H9 (cell line): ENCODE data around the gene GJA9. TPM values are rescaled to one million over a fixed set of nuclear protein-coding genes. Genes with fewer than 3 reads are reported as not detected.

Experiments used
- DNase-seq: peaks from one replicate; pipeline ENCODE4 v3.0.0-alpha.2; 2017
- H2AFZ ChIP-seq: one replicate; pipeline ENCODE4 v1.6.1; 2013; ENCODE audit warnings: mild to moderate bottlenecking, low read length, control low read depth, moderate library complexity
- H2AK5ac ChIP-seq: 2 replicates; pipeline ENCODE4 v1.6.1; 2013; ENCODE audit warnings: low read length, control low read depth, mixed read lengths; ENCODE audit not compliant: insufficient read length
- H2BK120ac ChIP-seq: one replicate; pipeline ENCODE4 v1.6.1; 2013; ENCODE audit warnings: low read depth, mild to moderate bottlenecking, low read length, control low read depth, inconsistent platforms; ENCODE audit not compliant: poor library complexity, severe bottlenecking
- H2BK12ac ChIP-seq: 2 replicates; pipeline ENCODE4 v1.6.1; 2013; ENCODE audit warnings: low read length, control low read depth, mixed read lengths, low read depth; ENCODE audit not compliant: insufficient read length
- H2BK15ac ChIP-seq: 2 replicates; pipeline ENCODE4 v1.6.1; 2013; ENCODE audit warnings: low read depth, low read length, control low read depth
- H2BK20ac ChIP-seq: one replicate; pipeline ENCODE4 v1.6.1; 2013; ENCODE audit warnings: low read depth, mild to moderate bottlenecking, low read length, control low read depth, inconsistent platforms; ENCODE audit not compliant: poor library complexity, severe bottlenecking
- H2BK5ac ChIP-seq: 2 replicates; pipeline ENCODE4 v1.6.1; 2013; ENCODE audit warnings: low read length, control low read depth, mixed read lengths; ENCODE audit not compliant: insufficient read length
- H3K14ac ChIP-seq: 2 replicates; pipeline ENCODE4 v1.6.1; 2013; ENCODE audit warnings: low read length, control low read depth; ENCODE audit not compliant: insufficient read depth
- H3K18ac ChIP-seq: 2 replicates; pipeline ENCODE4 v1.6.1; 2013; ENCODE audit warnings: low read depth, mild to moderate bottlenecking, mixed read lengths, low read length, control low read depth; ENCODE audit not compliant: insufficient read length
- H3K23ac ChIP-seq: 2 replicates; pipeline ENCODE4 v1.6.1; 2013; ENCODE audit warnings: low read length, control low read depth, mixed read lengths, low read depth; ENCODE audit not compliant: insufficient read length
- H3K23me2 ChIP-seq: 2 replicates; pipeline ENCODE4 v1.6.1; 2013; ENCODE audit warnings: low read depth, mild to moderate bottlenecking, mixed read lengths, low read length, control low read depth; ENCODE audit not compliant: insufficient read length, poor library complexity, severe bottlenecking
- H3K27ac ChIP-seq: 2 replicates; pipeline ENCODE4 v1.5.1; 2013; ENCODE audit warnings: low read length, control low read depth, mixed read lengths, low read depth; ENCODE audit not compliant: insufficient read length
- H3K27me3 ChIP-seq: 2 replicates; pipeline ENCODE4 v1.6.1; 2013; ENCODE audit warnings: low read length, control low read depth, inconsistent platforms; ENCODE audit not compliant: insufficient read depth
- H3K4ac ChIP-seq: 2 replicates; pipeline ENCODE4 v1.6.1; 2013; ENCODE audit warnings: low read depth, mild to moderate bottlenecking, control low read depth, inconsistent platforms, low read length, moderate library complexity
- H3K4me1 ChIP-seq: 2 replicates; pipeline ENCODE4 v1.6.1; 2013; ENCODE audit warnings: low read length, control low read depth, inconsistent platforms; ENCODE audit not compliant: insufficient read depth
- H3K4me2 ChIP-seq: 2 replicates; pipeline ENCODE4 v1.6.1; 2013; ENCODE audit warnings: low read length, control low read depth, mixed read lengths; ENCODE audit not compliant: insufficient read length, insufficient read depth
- H3K56ac ChIP-seq: 2 replicates; pipeline ENCODE4 v1.6.1; 2013; ENCODE audit warnings: low read depth, mild to moderate bottlenecking, mixed read lengths, low read length, control low read depth; ENCODE audit not compliant: insufficient read length
- H3K79me1 ChIP-seq: 2 replicates; pipeline ENCODE4 v1.6.1; 2013; ENCODE audit warnings: low read depth, mild to moderate bottlenecking, moderate library complexity, low read length, control low read depth, inconsistent platforms; ENCODE audit not compliant: insufficient read depth, poor library complexity, severe bottlenecking
- H3K79me2 ChIP-seq: 2 replicates; pipeline ENCODE4 v1.6.1; 2013; ENCODE audit warnings: low read length, control low read depth, inconsistent platforms; ENCODE audit not compliant: insufficient read depth
- H3K9ac ChIP-seq: 2 replicates; pipeline ENCODE4 v1.6.1; 2013; ENCODE audit warnings: low read length, control low read depth, mixed read lengths; ENCODE audit not compliant: insufficient read length; ENCODE audit errors: extremely low read depth
- H3K9me3 ChIP-seq: one replicate; pipeline ENCODE4 v1.6.1; 2013; ENCODE audit warnings: low read depth, low read length, inconsistent platforms; ENCODE audit not compliant: control insufficient read depth
- H3T11ph ChIP-seq: one replicate; pipeline ENCODE4 v1.6.1; 2013; ENCODE audit warnings: mild to moderate bottlenecking, low read length, control low read depth, inconsistent platforms
- H4K20me1 ChIP-seq: one replicate; pipeline ENCODE4 v1.6.1; 2013; ENCODE audit not compliant: control insufficient read depth, insufficient read length, insufficient read depth
- H4K5ac ChIP-seq: 2 replicates; pipeline ENCODE4 v1.6.1; 2013; ENCODE audit warnings: low read depth, mild to moderate bottlenecking, mixed read lengths, low read length, control low read depth; ENCODE audit not compliant: insufficient read length
- H4K8ac ChIP-seq: replicated peaks from 2 replicates; pipeline ENCODE4 v1.6.1; 2013; ENCODE audit warnings: low read length, control low read depth, mixed read lengths, low read depth; ENCODE audit not compliant: insufficient read length
- H4K91ac ChIP-seq: 2 replicates; pipeline ENCODE4 v1.6.1; 2013; ENCODE audit warnings: low read depth, mild to moderate bottlenecking, moderate library complexity, mixed read lengths, low read length, control low read depth; ENCODE audit not compliant: insufficient read length
- H3K27ac Mint-ChIP-seq, 3 experiments: 2 replicates in 2 of 3; 3 replicates in 1 of 3; pipeline ENCODE4 v1.8.0; 2020 to 2021; ENCODE audit warnings: mixed read lengths in 3 of 3, mild to moderate bottlenecking in 1 of 3, moderate library complexity in 1 of 3
- H3K27me3 Mint-ChIP-seq: 2 replicates; pipeline ENCODE4 v1.8.0; 2021; ENCODE audit warnings: low read depth, mild to moderate bottlenecking, moderate library complexity, mixed read lengths
- H3K36me3 Mint-ChIP-seq, 3 experiments: 2 replicates in 2 of 3; 3 replicates in 1 of 3; pipeline ENCODE4 v1.8.0; 2020 to 2021; ENCODE audit warnings: low read depth in 3 of 3, mixed read lengths in 3 of 3; ENCODE audit not compliant: insufficient read depth in 1 of 3
- H3K4me1 Mint-ChIP-seq, 2 experiments: 2 replicates each; pipeline ENCODE4 v1.8.0; 2020; ENCODE audit warnings: mixed read lengths in 2 of 2
- H3K4me3 Mint-ChIP-seq, 2 experiments: 2 replicates in 1 of 2; 3 replicates in 1 of 2; pipeline ENCODE4 v1.8.0; 2020 to 2021; ENCODE audit warnings: mild to moderate bottlenecking in 2 of 2, mixed read lengths in 2 of 2, moderate library complexity in 1 of 2
- H3K9me3 Mint-ChIP-seq, 2 experiments: 2 replicates in 1 of 2; 3 replicates in 1 of 2; pipeline ENCODE4 v1.8.0; 2020; ENCODE audit warnings: mild to moderate bottlenecking in 2 of 2, mixed read lengths in 2 of 2, moderate library complexity in 1 of 2
- CTCF ChIP-seq: fragments of 200-600 bp; sonication (generic); conservative IDR thresholded peaks from 3 replicates; pipeline ENCODE4 v1.8.0; 2021; ENCODE audit warnings: antibody characterized with exemption, mild to moderate bottlenecking
- WGBS: extraction: QIAGEN DNeasy Blood & Tissue Kit; methylation state at CpG from one replicate; pipeline ENCODE4 v1.1.7; 2013; ENCODE audit warnings: missing lambda C conversion rate, low lambda C conversion rate, mixed read lengths; ENCODE audit not compliant: insufficient read length; ENCODE audit errors: extremely low coverage; 5-methylcytosine and 5-hydroxymethylcytosine counted together
- total RNA-seq: library from RNA; stranded (reverse); gene quantifications from 2 replicates; pipeline ENCODE4 v1.2.1, GENCODE V29; 2021

GJA9 gene
- total RNA-seq, 1 experiment from 2014 or later = not detected

DNA sequence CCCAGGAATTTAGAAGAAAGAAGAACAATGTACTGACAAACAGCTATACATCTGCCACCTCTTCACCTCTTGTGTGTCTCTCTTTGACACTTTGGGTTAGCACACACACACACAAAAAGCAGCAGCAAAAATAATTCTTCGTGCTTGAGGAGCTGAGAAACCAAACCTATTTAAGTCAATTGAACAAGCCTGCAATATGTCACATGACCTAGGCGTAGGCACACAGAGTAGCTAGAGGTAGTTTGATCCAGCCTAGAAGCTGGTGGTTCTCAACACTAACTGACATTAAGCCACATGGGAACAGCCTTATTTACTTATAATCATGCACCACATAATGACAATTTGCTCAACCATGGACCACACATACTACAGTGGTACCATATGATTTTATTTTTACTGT, 54.1 kb downstream of the GJA9 start:
- H3K27ac ChIP-seq = no peak overlapping the region
- H3K23me2 ChIP-seq = no peaks in the 10 kb centered on the region
- no peak overlapping the region for H3K18ac ChIP-seq
- no peaks in the 10 kb centered on the region for H3K4me1 ChIP-seq
- no peak overlapping the region for H2BK5ac ChIP-seq
- H3K9ac ChIP-seq = no peak overlapping the region
- no peaks in the 10 kb centered on the region for H3K9me3 Mint-ChIP-seq
- H3K14ac ChIP-seq = no peak overlapping the region
- no peak overlapping the region for H3K23ac ChIP-seq
- TF ChIP-seq CTCF = no peak
- peaks cover 17% of the 10 kb centered on the region for H3K27me3 Mint-ChIP-seq
- no peaks in the 10 kb centered on the region for H3K36me3 Mint-ChIP-seq
- H2AFZ ChIP-seq = no peak overlapping the region
- no peaks in the 10 kb centered on the region for H3K79me1 ChIP-seq
- no peaks in the 10 kb centered on the region for H3K4me1 Mint-ChIP-seq
- H4K20me1 ChIP-seq = no peaks in the 10 kb centered on the region
- H3K4me3 Mint-ChIP-seq = no peak overlapping the region
- H3K9me3 ChIP-seq = no peaks in the 10 kb centered on the region
- H3K4ac ChIP-seq = no peak overlapping the region
- no peak overlapping the region for H4K5ac ChIP-seq
- no peak overlapping the region for H4K91ac ChIP-seq
- H2AK5ac ChIP-seq = no peak overlapping the region
- no peak overlapping the region for H3K4me2 ChIP-seq
- H2BK20ac ChIP-seq = no peak overlapping the region
- no peaks in the 10 kb centered on the region for H3K79me2 ChIP-seq
- WGBS = no CpG with 5 or more reads among the region's 2 CpGs
- H2BK120ac ChIP-seq = no peak overlapping the region
- H3K56ac ChIP-seq = no peak overlapping the region
- H3K27me3 ChIP-seq = no peaks in the 10 kb centered on the region
- no peak overlapping the region for H2BK12ac ChIP-seq
- H3K27ac Mint-ChIP-seq = no peak overlapping the region
- DNase-seq = no peak
- H4K8ac ChIP-seq = no peak overlapping the region
- no peak overlapping the region for H2BK15ac ChIP-seq
- H3T11ph ChIP-seq = no peak overlapping the region
